Fibroblast of skin of left quadriceps (primary cell): ENCODE results near the gene GPRIN2.
"Not testable (repeated sequence)": the region's sequence is repeated elsewhere in the genome, so short reads cannot be mapped to it uniquely, and the experiment has no call there.

Experiments
- DNase-seq, 2 experiments: peaks; one replicate each; pipeline ENCODE4 v3.0.0-alpha.2; 2013; ENCODE audit warnings: low read depth in 2 of 2

GPRIN2 gene

GRCh38 chr10:46556515-46557318 lies at the start of gene GPRIN2:
Gene GPRIN2, minus strand, starts transcription at chr10:46556658. Its CDS starts 5,922 bp downstream, at chr10:46550736.
- DNase-seq = no peak

- not testable (repeated sequence) for DNase-seq
These were observed 44.1 kb upstream of the GPRIN2 start for GRCh38 chr10:46600516-46600915.

GRCh38 chr10:46597616-46598246 lies 41.3 kb upstream of the GPRIN2 start:
- DNase-seq = not testable (repeated sequence)

- not testable (repeated sequence) for DNase-seq
These were observed 40.1 kb upstream of the GPRIN2 start for GRCh38 chr10:46596570-46596969.

DNA sequence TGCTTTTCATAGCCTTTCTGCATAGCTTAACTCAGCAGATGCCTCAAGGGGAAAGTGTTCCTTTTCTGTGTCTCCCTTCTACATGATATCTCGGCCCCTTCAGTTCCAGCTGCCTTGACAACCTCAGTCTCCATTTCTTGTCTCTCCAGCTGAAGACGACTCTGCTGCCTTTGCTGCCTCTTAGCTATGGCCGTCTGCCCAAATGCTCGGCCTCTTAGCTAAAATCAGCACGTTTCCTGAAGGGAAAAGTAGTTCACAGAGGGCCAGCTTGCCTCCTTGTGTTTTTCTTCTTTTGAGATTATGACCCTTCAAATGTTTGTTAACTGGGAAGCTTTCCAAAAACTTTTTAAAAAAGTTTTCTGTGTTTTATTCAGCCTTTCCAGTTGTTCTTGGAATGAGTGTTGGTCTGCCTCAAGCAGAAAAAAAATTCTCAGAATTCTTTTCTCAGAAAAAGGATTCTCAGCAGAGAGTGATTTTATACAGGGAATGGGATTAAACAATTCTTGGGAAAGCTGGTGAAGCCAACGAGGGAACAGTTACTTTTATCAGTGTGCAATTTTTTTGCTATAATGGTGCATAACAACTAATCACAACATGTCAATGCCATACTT lies 38.1 kb upstream of the GPRIN2 start:
- DNase-seq = not testable (repeated sequence)

DNA sequence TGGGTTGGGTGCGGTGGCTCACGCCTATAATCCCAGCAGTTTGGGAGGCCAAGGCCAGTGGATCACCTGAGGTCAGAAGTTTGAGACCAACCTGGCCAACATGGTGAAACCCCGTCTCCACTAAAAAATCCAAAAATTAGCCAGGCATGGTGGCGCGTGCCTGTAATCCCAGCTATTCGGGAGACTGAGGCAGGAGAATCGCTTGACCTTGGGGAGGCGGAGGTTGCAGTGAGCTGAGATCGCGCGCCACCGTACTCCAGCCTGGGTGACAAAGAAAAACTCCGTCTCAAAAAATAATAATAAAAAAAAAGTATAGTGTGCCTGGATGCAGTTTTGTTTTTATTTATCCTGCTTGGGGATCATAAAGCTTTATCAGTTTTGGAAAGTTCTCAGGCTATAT lies 36.8 kb upstream of the GPRIN2 start:
- DNase-seq = not testable (repeated sequence)

DNA sequence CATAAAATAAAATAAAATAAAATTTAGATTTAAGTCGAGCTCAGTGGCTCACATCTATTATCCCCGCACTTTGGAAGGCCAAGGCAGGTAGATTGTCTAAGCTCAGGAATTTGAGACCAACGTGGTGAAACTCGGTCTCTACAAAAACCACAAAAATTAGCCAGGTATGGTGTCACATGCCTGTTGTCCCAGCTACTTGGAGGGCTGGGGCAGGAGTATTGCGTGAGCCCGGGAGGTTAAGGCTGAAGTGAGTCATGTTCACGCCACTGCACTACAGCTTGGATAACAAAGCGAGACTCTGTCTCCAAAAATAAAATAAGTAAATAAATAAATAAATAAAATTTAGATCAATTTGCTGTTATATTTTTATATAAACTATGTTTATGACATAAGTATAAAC lies 34.6 kb upstream of the GPRIN2 start:
- not testable (repeated sequence) for DNase-seq

DNA sequence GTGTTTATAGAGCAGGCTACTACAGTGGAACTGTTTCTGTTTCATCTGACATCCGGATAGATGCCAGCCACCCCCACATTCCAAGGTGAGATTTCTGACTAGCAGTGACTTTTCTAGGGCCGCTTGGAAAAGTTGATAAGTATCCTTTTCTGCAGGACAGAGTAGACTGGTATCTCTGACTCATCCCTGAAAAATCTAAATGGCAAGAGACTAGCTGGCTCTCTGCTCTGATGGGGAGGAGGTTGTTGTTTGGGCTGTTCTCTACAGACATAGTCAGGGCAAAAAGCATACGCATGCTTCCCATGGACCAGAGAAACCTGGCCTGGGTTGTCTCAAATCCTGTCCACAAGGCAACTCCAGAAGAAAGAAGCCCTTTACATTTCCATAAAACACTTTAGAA lies 33.1 kb upstream of the GPRIN2 start:
- not testable (repeated sequence) for DNase-seq

- not testable (repeated sequence) for DNase-seq
These were observed 31.8 kb upstream of the GPRIN2 start for GRCh38 chr10:46588221-46588620.

DNA sequence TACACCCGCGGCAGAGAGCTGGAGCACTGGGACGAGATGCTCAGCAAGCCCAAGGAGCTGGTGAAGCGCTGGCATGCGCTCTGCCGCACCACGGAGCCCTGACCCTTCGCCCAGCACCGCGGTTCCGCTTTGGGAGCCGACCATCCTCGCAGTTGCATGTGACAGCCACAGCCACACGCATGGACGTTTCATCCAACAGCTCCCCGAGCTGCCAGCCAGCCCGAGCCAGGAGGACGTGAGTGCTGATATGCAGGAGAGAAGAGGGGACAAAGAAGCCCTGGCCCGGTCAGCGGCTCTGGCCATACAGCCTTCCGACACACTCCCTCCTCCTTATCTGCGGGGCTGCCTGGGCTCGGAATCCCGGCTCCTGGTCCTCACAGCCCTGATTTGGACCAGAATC lies 31.1 kb upstream of the GPRIN2 start:
- not testable (repeated sequence) for DNase-seq

DNA sequence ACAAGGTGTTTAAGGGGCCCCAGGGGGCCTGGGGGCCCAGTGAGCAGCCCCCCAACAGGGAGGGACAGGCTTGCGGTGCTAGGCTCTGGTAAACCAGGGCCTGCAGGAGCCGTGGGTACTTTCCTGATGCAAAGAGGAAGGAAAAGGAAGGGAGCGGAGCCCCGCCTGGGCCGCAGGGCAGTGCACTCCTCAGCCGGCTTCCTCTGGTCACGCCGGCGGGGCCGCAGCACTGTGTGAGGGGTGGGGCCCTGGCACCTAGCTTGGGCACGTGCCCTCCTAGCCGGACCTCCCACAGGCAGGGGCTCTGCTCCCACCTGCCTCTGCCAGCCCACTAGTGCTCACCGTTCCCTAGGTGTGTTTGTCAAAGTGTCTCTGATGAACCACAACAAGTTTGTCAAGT lies 28.8 kb upstream of the GPRIN2 start:
- DNase-seq = not testable (repeated sequence)

- not testable (repeated sequence) for DNase-seq
These were observed 27.7 kb upstream of the GPRIN2 start for GRCh38 chr10:46584196-46584595.

DNA sequence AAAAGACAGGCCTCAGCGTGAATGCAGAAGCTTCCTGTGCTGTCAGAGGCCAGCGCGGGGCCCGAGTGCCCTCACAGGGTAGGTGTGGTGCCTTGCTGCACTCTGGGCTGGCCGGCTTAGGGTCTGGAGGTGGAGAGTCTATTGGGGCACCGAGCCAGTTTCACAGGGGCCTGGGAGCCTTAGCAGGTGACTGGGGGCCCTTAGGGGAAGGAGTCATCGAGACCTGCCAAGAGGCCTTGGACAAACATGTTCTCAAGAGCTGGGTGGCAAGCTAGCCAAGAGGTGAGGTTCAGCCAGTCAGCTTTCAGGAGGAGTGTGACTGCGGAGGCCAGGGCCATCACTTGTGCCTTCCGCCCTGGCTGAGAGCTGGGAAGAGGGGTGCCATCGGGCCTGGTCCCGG lies 26.1 kb upstream of the GPRIN2 start:
- not testable (repeated sequence) for DNase-seq

DNA sequence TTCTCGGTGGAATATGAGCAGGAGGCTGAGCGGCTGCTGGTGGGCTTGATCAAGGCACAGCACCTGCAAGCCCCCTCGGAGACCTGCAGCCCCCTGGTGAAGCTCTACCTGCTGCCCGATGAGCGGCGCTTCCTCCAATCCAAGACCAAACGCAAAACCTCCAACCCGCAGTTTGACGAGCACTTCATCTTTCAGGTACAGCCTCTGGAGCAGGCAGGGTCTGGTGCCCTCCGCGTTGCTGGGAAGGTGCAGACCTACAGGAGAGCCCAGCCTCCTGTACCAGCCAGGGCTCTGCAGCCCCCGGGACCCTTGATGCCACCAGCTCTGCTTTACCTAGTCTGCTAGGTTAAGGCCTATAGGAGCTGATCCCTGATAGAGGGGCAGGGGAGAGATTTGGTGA lies 25.5 kb upstream of the GPRIN2 start:
- not testable (repeated sequence) for DNase-seq

DNA sequence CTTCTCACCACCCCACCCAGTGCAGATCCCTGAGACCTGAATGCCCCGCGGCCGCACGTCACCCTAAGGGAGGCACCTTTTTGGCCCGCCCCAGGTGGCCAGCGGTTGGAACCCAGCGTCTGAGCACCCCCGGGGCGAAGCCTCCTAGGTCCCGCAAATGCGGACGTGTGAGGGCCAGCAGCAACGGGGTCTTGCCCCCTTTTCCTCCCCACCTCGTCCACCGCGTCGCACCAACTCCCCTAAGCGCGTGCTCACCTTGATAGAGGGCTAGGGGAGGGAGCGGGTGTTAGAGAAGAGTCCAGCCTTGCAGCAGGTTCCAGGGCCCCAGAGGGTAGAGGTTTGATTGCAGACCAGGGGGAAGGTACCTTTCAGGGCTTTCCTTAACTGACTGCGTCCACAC lies 22.9 kb upstream of the GPRIN2 start:
- DNase-seq = not testable (repeated sequence)

GRCh38 chr10:46578474-46579178 lies 22.2 kb upstream of the GPRIN2 start, which contains the start of gene SYT15:
Gene SYT15, plus strand, starts transcription at chr10:46579128. Its CDS starts 41 bp downstream, at chr10:46579169.
- DNase-seq = not testable (repeated sequence)

GRCh38 chr10:46577624-46578473 lies 21.4 kb upstream of the GPRIN2 start:
- DNase-seq = not testable (repeated sequence)

- DNase-seq = not testable (repeated sequence)
These were observed 17.4 kb upstream of the GPRIN2 start for GRCh38 chr10:46573884-46574283.

GRCh38 chr10:46573314-46573713 lies 16.9 kb upstream of the GPRIN2 start:
- not testable (repeated sequence) for DNase-seq

- DNase-seq = not testable (repeated sequence)
These were observed 16.3 kb upstream of the GPRIN2 start for GRCh38 chr10:46572765-46573164.

DNA sequence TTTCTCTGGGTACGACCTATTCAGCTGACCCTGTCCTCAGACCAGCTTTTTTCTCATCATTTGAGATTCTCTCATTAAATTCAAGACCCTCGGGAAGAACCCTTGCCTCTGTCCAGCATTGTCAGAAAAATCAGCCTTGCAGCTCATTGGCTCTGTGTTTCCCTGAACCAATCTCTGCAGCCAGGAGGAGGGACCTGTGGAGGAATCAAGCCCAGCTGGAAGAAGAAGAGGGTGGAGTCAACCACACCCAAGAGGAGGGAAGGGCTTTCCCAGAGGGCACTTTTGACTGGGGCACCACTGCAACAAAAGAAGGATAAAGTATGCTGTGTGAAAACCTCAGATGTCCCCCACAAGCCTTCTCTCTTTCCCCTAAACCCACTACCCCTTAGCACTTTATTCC lies 14.2 kb upstream of the GPRIN2 start:
- not testable (repeated sequence) for DNase-seq
